ENCODE results near the gene IGSF5.

DNA sequence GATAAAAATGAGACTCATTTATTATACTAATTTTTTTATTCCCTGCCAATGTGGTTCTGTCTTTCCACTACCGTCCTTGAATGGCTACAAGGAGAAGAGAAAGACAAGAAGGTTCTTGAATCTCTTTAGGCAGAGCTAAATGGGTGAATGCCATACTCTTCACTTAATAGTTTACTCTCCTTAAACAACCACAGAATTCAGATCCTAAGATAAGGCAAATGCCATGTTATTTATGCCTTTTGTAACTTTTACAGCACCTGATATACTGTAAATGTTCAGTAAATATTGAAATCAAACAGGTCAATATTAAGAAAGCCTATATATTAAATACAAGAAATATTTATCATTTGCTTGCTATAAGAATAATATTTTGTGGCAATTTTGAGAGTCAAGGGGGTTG lies 58.4 kb downstream of the IGSF5 start:
- TF ChIP-seq, protein P1, sequence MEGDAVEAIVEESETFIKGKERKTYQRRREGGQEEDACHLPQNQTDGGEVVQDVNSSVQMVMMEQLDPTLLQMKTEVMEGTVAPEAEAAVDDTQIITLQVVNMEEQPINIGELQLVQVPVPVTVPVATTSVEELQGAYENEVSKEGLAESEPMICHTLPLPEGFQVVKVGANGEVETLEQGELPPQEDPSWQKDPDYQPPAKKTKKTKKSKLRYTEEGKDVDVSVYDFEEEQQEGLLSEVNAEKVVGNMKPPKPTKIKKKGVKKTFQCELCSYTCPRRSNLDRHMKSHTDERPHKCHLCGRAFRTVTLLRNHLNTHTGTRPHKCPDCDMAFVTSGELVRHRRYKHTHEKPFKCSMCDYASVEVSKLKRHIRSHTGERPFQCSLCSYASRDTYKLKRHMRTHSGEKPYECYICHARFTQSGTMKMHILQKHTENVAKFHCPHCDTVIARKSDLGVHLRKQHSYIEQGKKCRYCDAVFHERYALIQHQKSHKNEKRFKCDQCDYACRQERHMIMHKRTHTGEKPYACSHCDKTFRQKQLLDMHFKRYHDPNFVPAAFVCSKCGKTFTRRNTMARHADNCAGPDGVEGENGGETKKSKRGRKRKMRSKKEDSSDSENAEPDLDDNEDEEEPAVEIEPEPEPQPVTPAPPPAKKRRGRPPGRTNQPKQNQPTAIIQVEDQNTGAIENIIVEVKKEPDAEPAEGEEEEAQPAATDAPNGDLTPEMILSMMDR (IDR thresholded peaks at IDR 0.05): no peak
- TF ChIP-seq POLR2A (IDR thresholded peaks at IDR 0.05): no peak

Measured in transverse colon (tissue), 3 donors.